HG03439 (cell line): ENCODE results near the gene BMAL2.

Source experiments
- ATAC-seq: cut with Tn5 transposase; IDR thresholded peaks from one replicate; pipeline ENCODE4 v1.9.1; 2021; ENCODE audit warnings: mild to moderate bottlenecking, moderate library complexity; ENCODE audit not compliant: unreplicated experiment

BMAL2 gene

GRCh38 chr12:27332714-27333402 lies at the start of gene BMAL2:
BMAL2 (plus strand) TSS chr12:27332836; CDS start chr12:27333073, 237 bp downstream.
- ATAC-seq = peak; percentile 33

- no peak for ATAC-seq
These were observed 48.6 kb upstream of the BMAL2 start for GRCh38 chr12:27284021-27284420.

DNA sequence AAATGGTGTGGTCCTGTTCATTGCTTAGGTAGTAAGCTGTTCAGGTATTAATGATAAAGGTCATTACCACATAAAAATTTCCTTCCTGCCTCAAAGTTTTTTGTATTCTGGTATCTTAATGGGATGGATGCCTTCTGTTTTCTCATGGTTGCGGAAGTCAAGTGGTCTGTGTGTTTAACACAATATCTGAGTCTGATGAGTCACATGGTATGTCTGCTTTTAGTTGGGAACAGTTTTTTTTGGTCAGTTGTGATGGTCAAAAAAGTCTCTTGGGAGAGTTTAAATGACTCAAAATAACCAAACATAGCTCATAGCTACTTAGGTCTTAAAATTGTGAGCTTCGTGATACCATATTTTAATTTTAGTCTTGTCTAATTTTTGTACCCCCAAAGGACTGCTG lies 47.9 kb upstream of the BMAL2 start:
- peak; percentile 60 for ATAC-seq

- ATAC-seq = no peak
These were observed 47.2 kb upstream of the BMAL2 start for GRCh38 chr12:27285403-27285802.

GRCh38 chr12:27289414-27289813 lies 43.2 kb upstream of the BMAL2 start:
- ATAC-seq = no peak

GRCh38 chr12:27290501-27291168 lies 42.0 kb upstream of the BMAL2 start:
- ATAC-seq = no peak

- no peak for ATAC-seq
These were observed 40.8 kb upstream of the BMAL2 start for GRCh38 chr12:27291862-27292261.

DNA sequence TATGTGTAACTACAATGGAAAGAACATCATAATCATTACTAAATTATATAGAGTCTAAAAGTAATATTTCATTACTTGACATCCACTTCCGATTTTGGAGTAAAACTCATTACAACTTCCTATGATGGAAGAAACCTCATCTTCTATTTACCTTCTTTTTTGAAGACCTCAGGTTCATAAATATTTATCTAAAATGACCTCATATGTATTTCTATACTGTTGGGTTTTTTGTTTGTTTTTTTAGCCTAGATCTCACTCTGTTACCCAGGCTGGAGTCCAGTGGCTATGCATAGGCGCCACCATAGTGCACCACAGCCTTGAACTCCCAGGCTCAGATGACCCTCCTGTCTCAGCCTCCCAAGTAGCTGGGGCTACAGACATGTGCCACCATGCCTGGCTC lies 39.9 kb upstream of the BMAL2 start:
- ATAC-seq = no peak

DNA sequence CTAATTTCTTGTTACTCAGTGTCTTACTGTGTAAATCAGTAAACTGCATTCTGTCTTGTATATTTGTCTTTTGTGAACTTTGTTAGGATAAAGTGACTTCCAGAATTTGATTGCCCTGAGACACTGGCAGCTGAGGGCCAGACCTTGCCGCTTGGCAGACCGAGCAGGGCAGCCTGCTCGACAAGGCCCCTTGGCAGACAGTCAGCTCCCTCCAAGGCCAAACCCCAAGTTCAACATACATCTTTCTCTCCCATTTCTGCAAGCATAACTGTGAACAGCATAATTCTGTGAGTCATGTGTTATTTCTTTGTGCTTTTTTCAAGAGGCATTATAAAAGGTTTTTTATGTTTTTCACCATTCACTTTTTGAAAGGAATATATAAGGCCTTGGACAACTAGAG lies 39.2 kb upstream of the BMAL2 start:
- no peak for ATAC-seq

- no peak for ATAC-seq
These were observed 36.0 kb upstream of the BMAL2 start for GRCh38 chr12:27296674-27297073.

DNA sequence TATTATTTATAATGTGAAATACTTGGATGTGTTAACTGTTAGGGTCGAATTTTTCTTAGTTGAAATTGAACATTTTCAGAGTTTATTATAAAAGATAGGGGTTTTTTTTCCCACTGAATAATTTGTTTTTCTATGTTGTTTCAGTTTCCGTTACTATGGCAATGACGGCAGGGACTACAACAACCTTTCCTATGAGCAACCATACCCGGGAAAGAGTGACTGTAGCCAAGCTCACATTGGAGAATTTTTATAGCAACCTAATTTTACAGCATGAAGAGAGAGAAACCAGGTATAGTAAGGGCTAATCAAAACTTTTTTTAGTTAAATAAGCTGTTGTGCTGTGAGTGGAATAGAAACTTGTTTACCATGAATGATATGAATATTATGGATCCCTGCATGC lies 35.1 kb upstream of the BMAL2 start:
- no peak for ATAC-seq

GRCh38 chr12:27299102-27299501 lies 33.5 kb upstream of the BMAL2 start:
- ATAC-seq = no peak

DNA sequence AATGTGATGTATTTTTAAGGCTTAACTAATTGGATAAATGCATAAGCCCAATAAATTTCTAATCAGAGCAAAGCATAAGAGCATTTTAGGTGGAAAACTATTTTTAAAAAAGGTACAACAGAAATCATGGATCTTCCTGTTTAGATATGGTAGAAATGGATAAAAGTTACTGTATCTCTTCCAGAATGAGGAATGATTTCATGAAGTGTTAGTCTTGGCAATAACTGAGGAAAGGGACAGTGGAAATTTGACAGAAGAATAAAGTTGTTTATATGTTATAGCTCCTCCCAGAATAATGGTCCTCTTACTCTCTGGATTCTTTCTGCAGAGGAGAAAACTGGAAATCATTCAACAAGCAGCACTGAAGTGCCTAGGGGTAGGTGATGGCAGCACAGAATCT lies 32.4 kb upstream of the BMAL2 start:
- no peak for ATAC-seq

DNA sequence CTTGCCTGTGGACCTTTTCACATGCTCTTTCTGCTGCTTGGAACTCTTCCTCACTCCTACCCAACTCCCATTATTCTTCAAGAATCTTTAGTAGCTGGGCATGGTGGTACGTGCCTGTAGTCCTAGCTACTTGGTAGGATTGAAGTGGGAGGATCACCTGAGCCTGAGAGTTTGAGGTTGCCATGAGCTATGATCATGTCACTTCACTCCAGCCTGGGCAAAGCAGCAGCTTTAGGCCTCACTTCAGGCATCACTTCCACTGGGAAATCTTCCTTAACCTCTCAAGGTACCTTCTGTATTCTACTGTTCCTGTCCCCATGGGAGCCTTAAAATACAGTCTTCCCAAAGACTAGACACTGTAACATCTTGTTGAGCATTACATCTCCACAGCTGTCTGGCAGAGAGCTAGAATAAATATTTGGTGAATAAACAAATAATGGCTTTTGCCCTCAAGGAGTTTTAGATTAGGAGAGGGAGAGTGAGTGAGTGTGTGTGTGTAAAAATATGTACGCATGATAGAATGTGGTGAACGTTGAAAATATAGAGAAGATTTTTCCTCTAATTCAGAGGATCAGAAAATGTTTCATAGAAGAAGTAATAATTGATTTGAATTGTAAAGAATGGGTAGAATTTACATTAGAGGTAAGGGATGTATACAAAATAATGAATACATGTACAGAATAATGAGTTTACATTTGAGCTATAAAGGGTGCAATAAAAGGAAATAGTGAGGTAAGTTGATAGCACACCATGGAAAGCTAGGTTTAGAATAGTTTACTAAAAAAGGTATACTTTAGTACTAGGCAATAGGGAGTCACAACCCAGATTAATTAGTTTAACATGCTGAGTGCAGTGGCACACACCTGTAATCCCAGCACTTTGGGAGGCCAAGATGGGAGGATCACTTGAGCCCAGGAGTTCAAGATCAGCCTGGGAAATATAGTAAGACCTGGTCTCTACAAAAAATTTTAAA lies 29.2 kb upstream of the BMAL2 start:
- no peak for ATAC-seq

DNA sequence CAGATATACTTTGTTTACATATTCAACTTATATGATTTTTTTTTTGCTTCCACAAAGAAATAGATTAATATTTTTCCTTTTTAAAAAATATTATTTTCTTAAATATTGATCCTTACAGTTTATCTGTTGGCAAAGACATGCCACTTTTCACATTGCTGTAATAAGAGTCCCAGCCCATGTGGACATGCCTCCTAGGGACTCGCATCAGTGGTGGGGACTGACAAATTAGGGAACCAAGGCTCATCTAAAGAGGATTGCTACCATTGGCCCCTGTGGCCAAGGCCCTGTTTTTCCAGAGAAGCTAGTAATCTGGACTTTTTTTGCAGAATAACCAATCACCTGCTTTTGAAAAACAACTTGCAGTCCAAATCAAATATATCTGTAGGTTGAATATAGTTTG lies 27.8 kb upstream of the BMAL2 start:
- ATAC-seq = no peak

DNA sequence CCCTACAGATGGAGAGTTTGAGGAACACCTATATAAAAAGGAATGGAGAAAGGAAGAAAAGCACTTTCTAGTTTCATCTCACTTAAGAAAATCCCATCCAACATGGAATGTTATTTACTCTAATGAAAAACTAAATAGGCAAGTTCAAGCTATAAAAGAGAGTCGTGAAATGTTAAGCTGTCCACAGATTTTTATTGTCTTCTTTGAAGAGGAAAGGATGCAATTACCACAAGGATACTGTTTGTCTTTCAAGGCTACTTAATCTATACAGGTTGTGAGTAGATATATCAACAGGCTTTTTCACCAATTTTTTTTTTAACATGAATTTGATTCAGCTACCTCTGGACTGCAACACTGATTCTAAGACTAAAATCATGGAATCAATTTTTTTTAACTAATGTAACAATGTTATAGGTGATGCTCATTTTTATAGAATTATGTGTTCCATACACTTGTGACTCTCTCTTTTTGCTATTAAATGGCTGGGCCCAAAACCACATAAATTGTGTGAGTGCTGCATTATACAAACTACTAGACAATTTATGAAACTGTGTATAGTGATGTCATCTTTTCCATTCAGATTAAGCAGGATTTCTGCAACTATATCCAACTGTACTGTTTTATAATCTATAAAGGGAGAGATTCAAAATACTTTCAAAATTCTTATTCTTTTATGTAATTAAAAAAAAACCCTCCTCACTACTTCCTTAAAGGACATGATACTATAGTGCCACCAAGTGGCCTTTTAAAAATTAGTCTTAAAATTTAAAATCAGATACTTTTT lies 26.8 kb upstream of the BMAL2 start:
- no peak for ATAC-seq

DNA sequence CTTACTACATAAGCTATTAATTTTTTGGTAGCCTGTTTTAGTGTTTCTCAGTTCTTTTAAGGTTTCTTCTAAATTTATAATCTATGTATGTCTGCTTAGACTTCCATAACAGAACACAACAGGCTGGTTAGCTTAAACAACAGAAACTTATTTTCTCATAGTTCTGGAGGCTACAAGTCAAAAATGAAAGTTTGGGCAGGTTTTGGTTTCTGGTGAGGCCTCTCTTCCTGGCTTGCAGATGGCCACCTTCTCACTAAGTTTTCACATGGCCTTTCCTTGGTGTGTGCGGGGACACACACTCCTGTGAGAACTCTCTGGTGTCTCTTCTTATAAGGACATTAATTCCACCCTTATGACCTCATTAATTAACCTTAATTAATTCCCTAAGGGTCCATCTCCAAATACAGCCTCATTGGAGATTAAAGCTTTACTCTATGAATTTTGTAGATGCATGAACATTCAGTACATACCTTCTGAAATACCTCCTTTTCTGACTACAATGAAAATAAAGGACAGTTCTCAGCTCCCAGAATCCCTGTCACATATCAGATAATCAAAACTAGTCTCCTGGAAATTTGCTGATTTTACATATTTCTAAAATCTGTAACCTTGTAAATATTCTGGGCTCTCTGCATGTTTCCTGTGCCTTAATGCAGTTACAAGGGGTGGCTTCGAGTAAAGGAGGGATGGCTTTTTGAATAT lies 23.2 kb upstream of the BMAL2 start:
- no peak for ATAC-seq

- no peak for ATAC-seq
These were observed 22.7 kb upstream of the BMAL2 start for GRCh38 chr12:27309995-27310315.

DNA sequence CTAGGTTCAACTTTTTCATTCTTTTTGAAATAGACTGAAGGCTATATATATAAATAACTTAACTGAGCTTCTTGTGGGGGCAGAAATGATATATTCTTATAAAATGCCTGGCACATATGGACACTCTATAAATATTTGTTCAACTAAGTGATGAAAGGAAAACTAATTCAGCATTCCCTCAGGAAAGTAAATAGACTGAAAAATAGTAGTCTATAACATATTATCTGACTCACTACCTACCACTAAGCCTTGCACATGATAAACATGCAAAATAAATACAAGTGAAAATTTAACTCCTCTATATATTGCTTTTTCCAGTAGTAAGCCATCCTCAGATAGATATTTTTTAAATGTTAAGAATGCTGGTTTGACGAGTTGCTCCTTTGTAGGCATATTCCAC lies 15.7 kb upstream of the BMAL2 start:
- no peak for ATAC-seq

DNA sequence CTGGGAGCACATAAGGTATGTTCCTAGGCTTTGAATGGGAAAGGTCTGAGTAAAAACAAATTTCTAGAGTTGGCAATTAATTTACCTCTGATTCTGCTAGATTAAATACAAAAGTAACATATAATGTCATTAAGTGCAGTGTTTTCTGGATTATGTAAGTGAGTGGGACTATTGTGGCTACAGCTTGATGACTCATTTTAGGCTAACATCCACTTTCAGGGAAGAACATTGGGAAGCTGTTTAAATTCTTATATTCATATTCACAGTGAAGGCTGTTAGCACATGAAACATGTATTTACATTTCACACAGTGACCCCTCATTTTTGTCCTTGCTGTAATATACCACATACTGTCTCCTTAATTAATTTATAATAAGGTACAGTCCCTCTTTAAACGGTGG lies 13.2 kb upstream of the BMAL2 start:
- no peak for ATAC-seq
